ENCODE data around the gene C13orf46. TPM values are rescaled to one million over a fixed set of nuclear protein-coding genes. Genes with fewer than 3 reads are reported as not detected.

C13orf46 gene
- total and polyA plus RNA-seq, 10 of the 15 experiments (the other 5 are each of a cell fraction or from before 2014, with no cell fraction given), result 0.01 to 0.18 (median 0.09) TPM; not detected in 6

DNA sequence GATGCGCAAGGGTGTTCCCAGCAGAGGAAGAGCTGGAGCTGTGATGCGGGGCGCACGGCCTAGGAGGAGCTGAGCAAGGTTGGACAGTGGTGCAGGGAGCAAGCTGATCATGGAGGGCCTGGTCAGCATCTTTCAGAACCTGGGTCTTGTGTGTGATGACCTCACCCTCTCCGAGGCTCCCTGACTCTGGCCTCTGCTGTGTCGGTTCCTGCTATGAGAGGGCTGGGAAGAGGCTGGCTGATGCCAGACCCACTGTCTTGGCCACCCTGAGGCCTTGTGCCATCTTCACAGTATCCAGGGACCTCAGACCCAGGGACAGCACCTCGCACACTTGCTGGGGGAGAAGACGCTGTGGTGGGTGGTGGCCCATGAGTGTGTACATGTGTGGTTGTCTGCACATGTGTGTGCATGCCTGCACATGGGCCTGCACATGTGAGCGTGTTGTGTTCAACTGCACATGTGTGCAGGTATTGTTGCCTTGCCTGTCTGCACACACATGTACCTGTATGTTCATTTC, 16.5 kb upstream of the C13orf46 start:
- DNase-seq (ENCODE audit: low read depth, low spot score), result no peak
- no peak for ATAC-seq
- no peak overlapping the region for H2AFZ ChIP-seq (ENCODE audit: control insufficient read depth, low read depth, low read length)
- intact Hi-C loops (cut with micrococcal nuclease; ENCODE audit: unreplicated experiment) (no loop called here), in situ Hi-C loops (cut with MboI) (no loop called here)
- WGBS (ENCODE audit: insufficient coverage, insufficient replicate concordance, low lambda C conversion rate, missing lambda C conversion rate), result 93% methylated on average over 9 of the region's 9 CpGs
- FAIRE-seq, result no peak
- H3K36me3 ChIP-seq (ENCODE audit: control insufficient read depth in 2 of 2, insufficient read depth in 2 of 2, low read length in 1 of 2), result peaks cover 5 to 8% of the 10 kb centered on the region in 2 experiments; a peak in 3 of 4 replicates
- POLR2A ChIA-PET, result no interaction called here
- no peak overlapping the region for H3K4me3 ChIP-seq
- no peak overlapping the region for H3K27ac ChIP-seq (ENCODE audit: control insufficient read depth, insufficient read depth)
- no peaks in the 10 kb centered on the region; the same call in 1 of the 2 replicates for H3K4me1 ChIP-seq (ENCODE audit: control insufficient read depth, insufficient read depth, low read length)
- RAD21 ChIA-PET (ENCODE audit: unreplicated experiment), result no interaction called here
- no peak overlapping the region for H3K4me2 ChIP-seq (ENCODE audit: control insufficient read depth, insufficient read depth)
- H3K9me3 ChIP-seq (replicated peaks; ENCODE audit: control insufficient read depth, insufficient read depth, low read length), result no peaks in the 10 kb centered on the region; the same call in 2 of the 3 replicates
- no peak overlapping the region for H3K9ac ChIP-seq (ENCODE audit: control insufficient read depth, insufficient read depth, low read length)
- TF ChIP-seq KAT2A (conservative IDR thresholded peaks at IDR 0.05; ENCODE audit: control insufficient read depth, low read depth, low read length) (no peak), SREBF2 (IDR thresholded peaks at IDR 0.05; ENCODE audit: low read length) (no peak), NFYB (IDR thresholded peaks at IDR 0.05; ENCODE audit: insufficient read depth, low read depth, low read length) (no peak), CREM (IDR thresholded peaks at IDR 0.05; ENCODE audit: low read depth) (no peak), RBBP5 (conservative IDR thresholded peaks at IDR 0.05) (no peak), RAD21 (IDR thresholded peaks at IDR 0.05; ENCODE audit: insufficient read depth, low read depth, low read length) (no peak), TCF7 (IDR thresholded peaks at IDR 0.05; ENCODE audit: borderline replicate concordance) (no peak), CBX3 (IDR thresholded peaks at IDR 0.05; ENCODE audit: borderline replicate concordance, low read depth) (no peak), RELA (IDR thresholded peaks at IDR 0.05; ENCODE audit: borderline replicate concordance, partially characterized antibody) (no peak), GABPA (IDR thresholded peaks at IDR 0.05; ENCODE audit: low read depth) (no peak), NR2C2 (IDR thresholded peaks at IDR 0.05; ENCODE audit: borderline replicate concordance, control insufficient read depth, insufficient read length, low read depth) (no peak), MEF2A (IDR thresholded peaks at IDR 0.05; ENCODE audit: insufficient read depth, low read depth, low read length) (no peak), SUZ12 (IDR thresholded peaks at IDR 0.05; ENCODE audit: unreplicated experiment) (no peak), POLR2A (IDR thresholded peaks at IDR 0.05; ENCODE audit: low read depth, low read length) (no peak), IKZF1 (conservative IDR thresholded peaks at IDR 0.05) (no peak), YBX1 (IDR thresholded peaks at IDR 0.05) (no peak), PAX5 (IDR thresholded peaks at IDR 0.05; ENCODE audit: borderline replicate concordance, low read depth, low read length) (no peak)
- TF ChIP-seq, protein P1, sequence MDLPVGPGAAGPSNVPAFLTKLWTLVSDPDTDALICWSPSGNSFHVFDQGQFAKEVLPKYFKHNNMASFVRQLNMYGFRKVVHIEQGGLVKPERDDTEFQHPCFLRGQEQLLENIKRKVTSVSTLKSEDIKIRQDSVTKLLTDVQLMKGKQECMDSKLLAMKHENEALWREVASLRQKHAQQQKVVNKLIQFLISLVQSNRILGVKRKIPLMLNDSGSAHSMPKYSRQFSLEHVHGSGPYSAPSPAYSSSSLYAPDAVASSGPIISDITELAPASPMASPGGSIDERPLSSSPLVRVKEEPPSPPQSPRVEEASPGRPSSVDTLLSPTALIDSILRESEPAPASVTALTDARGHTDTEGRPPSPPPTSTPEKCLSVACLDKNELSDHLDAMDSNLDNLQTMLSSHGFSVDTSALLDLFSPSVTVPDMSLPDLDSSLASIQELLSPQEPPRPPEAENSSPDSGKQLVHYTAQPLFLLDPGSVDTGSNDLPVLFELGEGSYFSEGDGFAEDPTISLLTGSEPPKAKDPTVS (IDR thresholded peaks at IDR 0.05; ENCODE audit: low read depth, low read length), result no peak
- TF ChIP-seq, protein P2, sequence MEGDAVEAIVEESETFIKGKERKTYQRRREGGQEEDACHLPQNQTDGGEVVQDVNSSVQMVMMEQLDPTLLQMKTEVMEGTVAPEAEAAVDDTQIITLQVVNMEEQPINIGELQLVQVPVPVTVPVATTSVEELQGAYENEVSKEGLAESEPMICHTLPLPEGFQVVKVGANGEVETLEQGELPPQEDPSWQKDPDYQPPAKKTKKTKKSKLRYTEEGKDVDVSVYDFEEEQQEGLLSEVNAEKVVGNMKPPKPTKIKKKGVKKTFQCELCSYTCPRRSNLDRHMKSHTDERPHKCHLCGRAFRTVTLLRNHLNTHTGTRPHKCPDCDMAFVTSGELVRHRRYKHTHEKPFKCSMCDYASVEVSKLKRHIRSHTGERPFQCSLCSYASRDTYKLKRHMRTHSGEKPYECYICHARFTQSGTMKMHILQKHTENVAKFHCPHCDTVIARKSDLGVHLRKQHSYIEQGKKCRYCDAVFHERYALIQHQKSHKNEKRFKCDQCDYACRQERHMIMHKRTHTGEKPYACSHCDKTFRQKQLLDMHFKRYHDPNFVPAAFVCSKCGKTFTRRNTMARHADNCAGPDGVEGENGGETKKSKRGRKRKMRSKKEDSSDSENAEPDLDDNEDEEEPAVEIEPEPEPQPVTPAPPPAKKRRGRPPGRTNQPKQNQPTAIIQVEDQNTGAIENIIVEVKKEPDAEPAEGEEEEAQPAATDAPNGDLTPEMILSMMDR (IDR thresholded peaks at IDR 0.05 in 2 of 3, conservative IDR thresholded peaks at IDR 0.05 in 1 of 3; ENCODE audit: control insufficient read depth in 2 of 3, extremely low read depth in 1 of 3, insufficient read depth in 1 of 3, low read depth in 3 of 3, low read length in 3 of 3), result no peak
- TF ChIP-seq, protein P3, sequence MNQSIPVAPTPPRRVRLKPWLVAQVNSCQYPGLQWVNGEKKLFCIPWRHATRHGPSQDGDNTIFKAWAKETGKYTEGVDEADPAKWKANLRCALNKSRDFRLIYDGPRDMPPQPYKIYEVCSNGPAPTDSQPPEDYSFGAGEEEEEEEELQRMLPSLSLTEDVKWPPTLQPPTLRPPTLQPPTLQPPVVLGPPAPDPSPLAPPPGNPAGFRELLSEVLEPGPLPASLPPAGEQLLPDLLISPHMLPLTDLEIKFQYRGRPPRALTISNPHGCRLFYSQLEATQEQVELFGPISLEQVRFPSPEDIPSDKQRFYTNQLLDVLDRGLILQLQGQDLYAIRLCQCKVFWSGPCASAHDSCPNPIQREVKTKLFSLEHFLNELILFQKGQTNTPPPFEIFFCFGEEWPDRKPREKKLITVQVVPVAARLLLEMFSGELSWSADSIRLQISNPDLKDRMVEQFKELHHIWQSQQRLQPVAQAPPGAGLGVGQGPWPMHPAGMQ (IDR thresholded peaks at IDR 0.05; ENCODE audit: borderline replicate concordance), result no peak
- CTCF ChIA-PET, result no interaction called here
- no peaks in the 10 kb centered on the region for H3K79me2 ChIP-seq (ENCODE audit: control insufficient read depth, insufficient read depth, low read length)
- SMC1A ChIA-PET (ENCODE audit: uncharacterized antibody, unreplicated experiment), result no interaction called here
- no peaks in the 10 kb centered on the region for H3K27me3 ChIP-seq (replicated peaks in 1 of 2; ENCODE audit: control insufficient read depth in 2 of 2, insufficient read depth in 2 of 2, low read length in 1 of 2)
- H4K20me1 ChIP-seq (ENCODE audit: control insufficient read depth, insufficient read depth), result no peaks in the 10 kb centered on the region
- BruUV-seq (replicated peaks), result no TSS peak
